ENCODE measurements around the gene BAD.
A peak's percentile ranks its signal among the peaks of the same experiment; 100 is the strongest.

The BAD gene

DNA sequence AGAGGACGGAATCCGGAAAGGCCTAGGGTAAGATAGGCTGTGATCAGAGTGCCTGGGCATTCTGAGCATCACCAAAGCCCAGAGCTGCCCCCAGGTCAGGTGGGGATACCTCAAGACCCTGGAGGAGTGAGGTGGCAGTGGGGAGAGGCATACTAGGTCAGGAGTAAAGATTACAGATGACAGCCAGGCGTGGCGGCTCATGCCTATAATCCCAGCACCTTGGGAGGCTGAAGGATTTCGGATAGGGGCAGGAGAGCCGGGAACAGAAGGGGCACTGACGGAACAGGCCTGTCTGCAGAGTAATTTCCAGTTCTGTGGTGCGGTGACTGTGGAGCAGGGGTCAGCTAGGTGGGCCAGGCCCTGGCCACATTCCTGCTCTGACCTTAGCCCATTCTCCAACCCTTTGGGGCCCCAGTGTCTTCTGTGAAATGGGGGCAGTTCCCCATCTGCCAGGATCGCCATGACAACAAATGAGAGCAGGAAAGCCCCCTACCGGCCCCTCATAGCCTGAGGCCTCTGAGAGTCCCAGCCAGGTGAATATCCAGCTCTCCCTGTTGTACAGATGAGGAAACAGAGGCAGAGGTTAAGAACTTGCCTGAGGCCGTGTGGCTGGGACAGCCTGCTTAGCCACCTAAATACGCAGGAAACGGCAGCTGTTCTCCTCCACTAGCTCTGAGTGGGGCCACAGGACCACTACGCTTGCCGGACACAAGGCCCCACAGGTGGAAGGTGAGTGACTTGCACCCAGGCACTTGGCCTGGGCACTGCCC, 9.2 kb downstream of the BAD start:
- no peak for DNase-seq

DNA sequence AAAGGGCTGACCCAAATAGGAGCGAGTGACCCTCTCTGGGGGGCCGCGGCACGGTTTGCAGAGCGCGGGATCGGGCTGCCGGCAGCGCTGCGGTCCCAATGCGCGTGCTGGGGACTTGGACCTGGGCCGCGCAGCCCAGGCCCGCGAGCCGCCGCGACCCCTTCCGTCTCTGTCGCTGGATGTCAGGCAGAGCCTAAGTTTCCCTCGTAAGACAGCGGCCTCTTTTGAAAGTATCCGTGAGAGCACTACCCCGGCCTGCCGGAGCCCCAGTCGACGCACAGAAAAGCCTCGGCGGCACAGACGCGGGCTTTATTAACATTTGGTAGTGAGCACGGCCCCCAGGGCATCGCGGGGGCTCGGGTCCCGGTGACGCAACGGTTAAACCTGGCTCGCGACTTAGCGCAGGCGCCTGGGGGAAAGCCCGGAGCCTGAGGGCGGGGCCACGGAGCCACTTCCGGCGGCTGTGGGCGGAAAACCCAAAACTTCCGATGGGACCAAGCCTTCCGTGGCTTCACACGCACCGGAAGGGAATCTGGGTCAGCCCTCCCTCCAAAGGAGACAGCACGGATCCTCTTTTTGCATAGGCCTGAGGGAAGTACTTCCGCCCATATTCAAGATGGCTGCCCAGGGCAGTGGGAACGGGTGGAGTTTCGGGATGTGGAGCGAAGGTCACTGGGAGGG, 14.8 kb downstream of the BAD start:
- peak; percentile 98 for DNase-seq

DNA sequence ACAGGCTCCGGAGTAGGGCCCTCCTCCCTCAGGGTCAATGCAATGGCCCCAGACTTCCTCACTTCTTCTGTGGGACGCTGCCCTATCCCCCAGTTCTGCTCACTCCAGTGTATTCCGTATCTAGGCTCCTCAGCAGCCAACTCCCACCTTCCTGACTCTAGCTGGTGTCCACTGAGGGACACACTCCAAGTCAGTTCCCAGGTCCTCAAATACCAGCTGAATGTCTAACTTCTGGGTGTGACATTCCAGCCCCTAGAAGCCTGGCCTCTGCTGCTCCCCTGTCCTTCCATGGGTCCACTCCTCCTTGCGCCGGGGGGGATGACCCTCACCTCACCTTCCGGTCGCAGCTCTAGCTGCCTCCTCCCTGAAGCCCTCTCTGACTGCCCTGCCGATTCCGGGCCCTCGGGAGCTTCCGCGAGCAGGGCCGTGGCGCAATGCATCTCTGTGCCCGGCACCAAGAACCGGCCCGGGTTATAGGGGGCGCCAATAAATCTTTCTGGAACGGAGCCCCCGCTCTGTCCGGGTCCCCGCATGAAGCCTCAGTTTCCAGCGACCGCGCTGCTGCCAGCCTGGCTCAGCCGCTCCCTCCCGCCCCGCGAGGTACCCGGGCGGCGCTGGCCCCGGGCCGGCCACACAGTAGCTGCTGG, 15.4 kb downstream of the BAD start:
- peak; percentile 41 for DNase-seq

DNA sequence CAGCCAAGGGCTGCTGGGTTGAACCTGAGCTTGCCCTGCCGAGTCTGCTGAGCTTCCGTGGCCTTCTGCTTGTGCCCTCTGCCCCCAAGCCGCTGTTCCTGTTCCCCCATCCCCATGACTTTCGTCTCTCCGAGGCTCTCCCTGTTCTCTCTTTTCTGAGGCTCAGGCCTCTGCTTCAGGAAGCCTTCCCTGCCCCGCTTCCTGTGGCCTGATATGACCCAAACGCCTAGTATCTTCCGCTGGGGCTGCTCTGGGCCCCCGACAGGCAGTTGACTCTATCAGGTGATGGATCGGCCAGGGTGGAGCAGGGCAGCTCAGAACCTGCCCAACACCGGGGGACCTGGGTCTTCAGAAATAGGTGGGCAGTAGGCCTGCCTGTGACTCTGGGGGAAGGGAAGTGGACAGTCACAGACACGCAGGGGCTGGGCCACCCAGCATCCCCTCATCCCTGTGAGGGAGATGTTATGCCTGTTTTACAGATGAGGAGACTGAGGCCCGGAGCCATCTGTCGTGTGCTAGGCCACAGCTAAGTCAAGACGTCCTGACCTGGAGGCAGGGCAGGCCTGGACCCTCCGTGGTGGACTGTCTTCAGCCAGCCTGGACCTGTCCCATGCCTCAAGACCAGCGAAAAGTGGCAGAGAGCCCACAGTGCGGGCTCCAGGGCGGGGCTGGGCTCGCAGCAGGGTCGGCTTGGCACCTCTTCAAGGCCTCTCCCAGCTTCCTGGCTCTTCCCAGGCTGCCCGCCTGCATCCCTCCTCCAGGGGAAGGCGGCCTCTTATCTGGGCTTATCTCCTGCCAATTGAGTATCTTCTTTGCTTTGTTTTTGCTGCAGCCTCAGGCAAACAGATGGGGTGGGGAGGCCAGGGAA, 16.2 kb downstream of the BAD start:
- DNase-seq: no peak

DNA sequence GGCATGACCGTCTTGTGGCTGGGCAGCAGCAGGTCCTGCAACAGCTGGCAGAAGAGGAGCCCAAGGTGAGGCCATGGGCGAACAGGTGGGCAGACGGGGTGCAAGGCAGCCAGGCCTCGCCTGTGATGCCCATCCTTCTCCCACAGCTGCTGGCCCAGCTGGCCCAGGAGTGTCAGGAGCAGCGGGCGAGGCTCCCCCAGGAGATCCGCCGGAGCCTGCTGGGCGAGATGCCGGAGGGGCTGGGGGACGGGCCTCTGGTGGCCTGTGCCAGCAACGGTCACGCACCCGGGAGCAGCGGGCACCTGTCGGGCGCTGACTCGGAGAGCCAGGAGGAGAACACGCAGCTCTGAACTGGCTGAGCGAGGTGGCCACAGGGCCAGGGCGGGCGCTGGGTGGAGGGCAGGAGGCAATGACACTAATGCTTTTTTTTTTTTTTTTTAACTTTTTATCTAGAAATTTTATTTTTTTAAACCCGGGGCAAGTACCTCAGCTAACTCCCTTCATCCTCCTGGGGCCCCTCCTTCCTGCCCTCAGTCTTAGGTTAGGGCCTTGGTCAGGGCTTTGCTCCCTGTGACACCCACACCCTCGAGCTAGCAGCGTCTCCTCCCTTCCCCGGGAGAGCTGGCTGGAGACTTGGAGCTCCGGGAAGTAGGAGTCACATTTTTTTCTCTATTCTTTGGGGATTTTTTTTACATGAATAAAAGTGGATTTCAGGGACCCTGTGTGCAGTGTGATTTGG, 17.1 kb downstream of the BAD start:
- no peak for DNase-seq

DNA sequence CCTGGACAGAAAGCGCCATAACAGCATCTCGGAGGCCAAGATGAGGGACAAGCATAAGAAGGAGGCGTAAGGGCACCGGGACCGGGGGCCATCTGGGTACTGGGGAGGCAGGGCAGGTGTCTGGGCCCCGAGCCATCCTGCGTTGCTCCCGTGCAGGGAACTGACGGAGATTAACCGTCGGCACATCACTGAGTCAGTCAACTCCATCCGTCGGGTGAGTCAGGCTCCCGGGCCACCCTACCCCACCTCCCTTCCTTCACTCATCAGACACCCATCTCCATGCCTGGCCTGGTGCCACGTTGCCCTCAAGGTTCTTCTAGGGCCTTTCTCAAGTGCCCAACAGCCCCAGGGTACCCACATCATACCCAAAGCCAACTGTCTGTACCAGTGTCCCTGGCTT, 18.1 kb downstream of the BAD start:
- DNase-seq: no peak

DNA sequence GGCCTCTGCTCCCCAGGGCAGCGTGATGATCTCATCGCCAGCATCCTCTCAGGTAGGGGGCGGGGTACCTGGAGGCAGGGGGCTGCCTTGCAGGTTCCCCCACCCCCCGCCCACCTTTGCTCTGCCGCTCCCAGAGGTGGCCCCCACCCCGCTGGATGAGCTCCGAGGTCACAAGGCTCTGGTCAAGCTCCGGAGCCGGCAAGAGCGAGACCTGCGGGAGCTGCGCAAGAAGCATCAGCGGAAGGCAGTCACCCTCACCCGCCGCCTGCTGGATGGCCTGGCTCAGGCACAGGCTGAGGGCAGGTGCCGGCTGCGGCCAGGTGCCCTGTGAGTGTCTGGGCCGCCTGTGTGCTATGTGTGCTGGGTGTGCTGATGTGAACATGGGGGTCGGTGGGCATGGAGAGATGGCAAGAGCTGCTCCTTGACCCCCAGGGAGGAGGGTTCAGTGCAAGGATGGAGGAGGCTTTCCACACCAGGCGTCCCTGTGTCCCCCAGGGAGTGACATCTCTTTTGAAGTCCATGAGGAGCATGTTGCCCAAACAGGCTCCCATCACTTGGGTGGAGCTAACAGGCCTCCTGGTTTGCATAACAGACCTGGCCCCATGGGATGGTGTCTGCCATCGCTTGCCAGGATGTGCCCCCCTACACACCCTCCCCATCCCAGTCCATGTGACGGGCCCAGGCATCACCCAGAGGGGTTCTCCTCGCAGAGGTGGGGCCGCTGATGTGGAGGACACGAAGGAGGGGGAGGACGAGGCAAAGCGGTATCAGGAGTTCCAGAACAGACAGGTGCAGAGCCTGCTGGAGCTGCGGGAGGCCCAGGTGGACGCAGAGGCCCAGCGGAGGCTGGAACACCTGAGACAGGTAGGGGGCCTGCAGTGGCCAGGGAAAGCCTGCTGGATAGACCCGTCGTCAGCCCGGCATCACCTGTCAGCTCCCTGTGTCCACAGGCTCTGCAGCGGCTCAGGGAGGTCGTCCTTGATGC, 19.0 kb downstream of the BAD start:
- no peak for DNase-seq

DNA sequence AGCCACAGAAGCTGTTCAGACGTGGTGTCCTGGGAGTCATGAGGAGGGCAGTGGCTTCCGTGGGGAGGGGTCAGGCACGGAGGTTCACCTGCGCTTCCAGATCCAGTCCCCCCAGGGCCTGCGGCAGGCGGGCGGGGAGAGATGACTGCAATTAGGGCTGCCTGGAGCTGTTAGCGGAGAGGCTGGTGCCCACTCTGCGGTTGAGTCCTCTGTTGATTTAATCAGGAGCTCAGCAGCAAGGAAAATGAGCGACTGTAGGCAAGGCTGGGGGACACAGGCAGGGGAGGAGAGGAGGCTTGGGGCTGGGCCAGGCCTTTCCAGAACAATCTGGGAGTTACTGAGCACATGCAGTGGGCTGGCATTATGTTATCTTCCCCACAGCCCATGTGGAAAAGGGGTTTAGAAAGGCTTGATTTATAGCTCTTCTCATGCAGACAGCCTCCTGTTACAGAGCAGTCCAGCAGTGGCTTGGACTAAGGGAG, 20.1 kb downstream of the BAD start:
- no peak for DNase-seq

DNA sequence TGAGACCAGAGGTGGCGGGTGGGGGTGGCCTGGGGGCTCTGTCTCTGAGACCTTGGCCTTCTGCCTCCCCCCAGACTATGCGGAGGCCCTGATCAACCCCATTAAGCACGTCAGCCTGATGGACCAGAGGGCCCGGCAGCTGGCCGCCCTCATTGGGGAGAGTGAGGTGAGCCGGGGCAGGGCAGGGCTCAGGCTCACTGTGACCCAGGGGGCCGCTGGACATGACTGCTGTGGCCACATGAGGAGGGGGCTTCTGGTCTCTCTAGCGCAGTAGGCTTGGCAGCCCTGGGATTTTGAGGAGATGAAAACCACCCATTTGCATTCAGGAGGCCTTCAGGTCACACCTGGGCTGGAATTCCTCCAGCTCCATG, 20.5 kb downstream of the BAD start:
- DNase-seq: no peak

DNA sequence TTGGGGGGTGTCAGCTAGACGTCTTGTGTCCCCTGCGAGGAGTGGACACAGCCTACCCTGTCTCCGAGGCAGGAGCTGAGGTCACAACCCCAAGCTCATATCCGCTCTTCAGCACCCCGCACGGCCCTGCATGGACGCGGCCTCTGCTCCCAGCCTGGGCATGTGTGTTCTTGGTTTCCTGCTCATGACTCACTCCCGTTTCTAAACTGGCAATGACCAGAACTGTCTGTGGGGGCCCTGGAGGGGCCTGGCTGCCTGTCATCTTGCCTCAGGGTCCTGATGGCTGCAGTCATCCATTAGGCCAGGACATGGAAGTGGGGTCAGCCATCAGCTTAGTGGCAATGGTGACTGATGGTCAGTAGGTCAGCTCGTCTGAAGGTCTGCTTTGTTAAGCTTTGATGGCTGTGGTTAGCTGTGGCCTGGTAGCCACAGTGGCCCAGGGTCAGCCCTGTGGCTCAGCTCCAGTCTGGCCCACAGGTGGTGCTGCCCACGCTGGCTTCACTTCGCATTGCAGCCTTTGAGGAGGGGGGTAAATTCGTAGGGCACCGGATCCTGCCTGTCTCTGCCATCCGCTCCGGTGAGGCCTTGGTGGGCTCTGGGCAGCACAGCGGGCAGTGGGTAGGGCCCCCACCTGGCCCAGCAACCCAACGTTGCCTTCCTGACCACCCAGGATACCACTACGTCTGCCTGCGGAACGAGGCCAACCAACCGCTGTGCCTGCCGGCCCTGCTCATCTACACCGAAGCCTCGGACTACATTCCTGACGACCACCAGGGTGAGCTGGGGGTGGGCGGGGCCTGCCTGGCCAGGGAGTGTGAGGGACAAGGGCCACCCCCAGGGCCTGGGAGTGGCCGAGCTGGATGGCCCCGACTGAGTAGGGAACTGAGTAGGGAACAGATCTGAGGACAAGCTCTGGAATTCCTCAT, 21.2 kb downstream of the BAD start:
- no peak for DNase-seq

DNA sequence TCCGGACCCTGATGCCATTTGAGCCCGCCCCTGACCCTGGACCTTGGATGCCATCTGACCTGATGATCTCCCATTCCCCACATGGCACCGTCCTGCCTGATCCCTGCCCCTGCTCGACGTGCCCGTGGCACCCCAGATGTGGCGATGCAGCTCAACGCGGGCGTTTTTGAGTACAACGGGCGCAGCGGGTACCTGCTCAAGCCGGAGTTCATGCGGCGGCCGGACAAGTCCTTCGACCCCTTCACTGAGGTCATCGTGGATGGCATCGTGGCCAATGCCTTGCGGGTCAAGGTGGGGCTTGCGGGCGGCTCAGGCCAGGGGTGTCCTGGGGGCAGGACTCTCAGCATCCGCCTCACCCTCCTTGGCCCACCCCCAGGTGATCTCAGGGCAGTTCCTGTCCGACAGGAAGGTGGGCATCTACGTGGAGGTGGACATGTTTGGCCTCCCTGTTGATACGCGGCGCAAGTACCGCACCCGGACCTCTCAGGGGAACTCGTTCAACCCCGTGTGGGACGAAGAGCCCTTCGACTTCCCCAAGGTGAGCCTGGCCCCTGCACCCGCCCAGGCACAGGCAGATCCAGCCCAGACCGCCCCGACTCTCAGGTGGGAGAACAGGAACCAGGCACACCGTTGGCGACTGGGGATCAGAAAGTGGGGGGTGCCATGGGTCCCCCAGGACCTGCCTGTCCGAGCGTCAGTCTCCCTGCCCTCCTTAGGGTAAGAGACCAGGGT, 22.0 kb downstream of the BAD start:
- no peak for DNase-seq

DNA sequence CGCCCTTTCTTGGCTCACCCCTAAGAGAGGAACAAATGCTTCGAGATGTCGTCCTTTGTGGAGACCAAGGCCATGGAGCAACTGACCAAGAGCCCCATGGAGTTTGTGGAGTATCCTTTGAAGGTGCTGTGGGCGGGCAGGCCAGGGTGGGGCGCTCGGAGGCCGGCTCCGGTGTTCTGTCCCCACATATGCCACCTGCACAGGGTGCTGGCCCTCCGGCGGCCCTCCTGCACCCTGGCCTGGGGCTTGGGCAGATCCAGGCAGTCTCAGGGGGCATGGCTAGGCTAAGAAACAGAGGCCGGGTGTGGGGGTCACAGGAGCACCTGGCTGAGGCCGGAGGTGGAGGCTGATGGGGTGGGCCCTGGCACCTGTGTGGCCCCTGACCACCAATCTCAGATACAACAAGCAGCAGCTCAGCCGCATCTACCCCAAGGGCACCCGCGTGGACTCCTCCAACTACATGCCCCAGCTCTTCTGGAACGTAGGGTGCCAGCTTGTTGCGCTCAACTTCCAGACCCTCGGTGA, 22.8 kb downstream of the BAD start:
- DNase-seq: no peak

DNA sequence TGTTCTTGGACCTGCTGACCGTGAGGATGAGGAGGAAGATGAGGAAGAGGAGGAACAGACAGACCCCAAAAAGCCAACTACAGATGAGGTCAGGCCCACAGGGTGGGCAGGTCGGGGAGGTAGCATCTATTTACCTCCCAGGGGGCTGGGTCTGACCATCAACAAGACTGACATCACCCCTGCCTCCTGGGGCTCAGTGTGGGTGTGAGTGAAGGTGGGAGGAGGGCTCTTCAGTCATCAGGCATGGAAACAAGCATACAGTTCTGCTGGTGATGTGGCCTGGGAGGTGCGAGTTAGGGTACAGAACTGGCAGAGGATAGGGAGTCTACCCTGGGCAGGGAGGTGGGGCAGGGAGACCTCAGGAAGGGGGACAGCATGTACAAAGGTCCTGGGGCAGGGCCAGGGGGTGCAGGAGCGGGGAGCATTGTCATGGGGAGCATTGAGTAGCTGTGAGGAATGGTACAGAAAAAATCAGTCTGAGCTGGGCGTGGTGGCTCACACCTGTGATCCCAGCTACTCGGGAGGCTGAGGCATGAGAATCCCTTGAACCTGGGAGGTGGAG, 24.2 kb downstream of the BAD start:
- no peak for DNase-seq

DNA sequence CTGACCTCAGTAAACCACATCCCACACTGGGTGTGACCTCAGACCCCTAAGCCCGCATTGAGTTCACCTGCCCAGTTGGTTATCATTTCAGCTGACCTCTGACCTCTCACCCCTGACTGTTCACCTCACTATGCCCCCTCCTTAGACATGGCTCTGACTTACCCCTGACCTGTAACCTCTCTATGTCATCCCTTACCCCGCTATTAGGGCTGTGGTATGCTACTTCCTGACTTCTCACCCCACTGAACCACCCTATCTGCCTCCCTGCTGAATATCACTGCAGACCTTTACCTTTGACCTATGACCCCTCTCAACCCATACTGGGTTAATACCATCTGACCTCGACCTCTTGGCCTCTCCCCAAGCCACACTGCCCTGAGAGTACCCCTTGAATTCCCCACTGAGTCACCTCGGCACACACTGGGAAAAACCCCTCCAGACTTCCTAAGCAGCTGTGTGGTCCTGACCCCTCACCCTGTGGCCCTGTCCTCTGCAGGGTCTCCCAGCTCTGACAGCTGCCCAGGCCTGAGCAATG, 24.9 kb downstream of the BAD start:
- DNase-seq: no peak

DNA sequence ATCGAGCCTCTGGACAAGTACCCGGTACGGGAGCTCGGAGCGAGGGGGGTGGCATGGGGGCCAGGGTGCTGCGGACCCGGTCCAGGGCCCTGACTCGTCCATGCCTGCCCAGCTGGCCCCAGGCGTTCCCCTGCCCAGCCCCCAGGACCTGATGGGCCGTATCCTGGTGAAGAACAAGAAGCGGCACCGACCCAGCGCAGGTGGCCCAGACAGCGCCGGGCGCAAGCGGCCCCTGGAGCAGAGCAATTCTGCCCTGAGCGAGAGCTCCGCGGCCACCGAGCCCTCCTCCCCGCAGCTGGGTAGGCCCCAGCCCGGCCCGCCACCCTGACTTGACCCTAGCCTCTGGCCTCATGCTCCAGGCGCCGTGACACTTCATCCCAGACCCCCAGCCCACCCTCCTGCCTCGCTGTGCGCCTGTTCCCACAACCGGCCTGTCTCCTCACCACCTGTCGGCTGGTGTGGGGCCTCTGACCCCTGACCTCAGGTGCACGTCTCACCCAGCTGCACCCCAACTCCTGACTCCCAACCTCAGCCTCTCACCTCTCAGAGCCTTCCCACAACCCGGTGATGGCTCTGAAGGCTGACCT, 25.4 kb downstream of the BAD start:
- DNase-seq: no peak

DNA sequence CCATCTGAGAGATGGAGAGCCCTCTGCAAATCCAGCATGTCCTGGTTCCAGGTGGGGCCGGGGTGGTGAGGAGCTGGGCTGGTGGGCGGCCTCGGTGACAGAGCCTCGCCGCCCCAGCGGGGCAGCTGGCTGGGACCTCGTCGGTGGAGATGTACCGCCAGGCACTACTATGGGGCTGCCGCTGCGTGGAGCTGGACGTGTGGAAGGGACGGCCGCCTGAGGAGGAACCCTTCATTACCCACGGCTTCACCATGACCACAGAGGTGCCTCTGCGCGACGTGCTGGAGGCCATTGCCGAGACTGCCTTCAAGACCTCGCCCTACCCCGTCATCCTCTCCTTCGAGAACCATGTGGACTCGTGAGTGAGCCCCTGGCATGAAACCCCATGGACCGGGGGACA, 26.1 kb downstream of the BAD start:
- no peak for DNase-seq

DNA sequence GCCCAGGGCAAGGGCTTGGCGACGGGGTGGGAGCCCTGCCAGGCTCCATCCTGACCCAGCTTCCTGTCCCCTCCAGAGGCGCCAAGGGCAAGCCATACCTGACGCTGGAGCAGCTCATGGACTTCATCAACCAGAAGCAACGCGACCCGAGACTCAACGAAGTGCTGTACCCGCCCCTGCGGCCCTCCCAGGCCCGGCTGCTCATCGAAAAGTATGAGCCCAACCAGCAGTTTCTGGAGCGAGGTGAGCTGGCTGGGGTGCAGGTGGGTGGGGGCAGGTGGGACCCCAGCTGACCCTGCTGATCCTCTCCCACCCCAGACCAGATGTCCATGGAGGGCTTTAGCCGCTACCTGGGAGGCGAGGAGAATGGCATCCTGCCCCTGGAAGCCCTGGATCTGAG, 28.2 kb downstream of the BAD start:
- DNase-seq: no peak
